Epithelial cell of prostate (primary cell): ENCODE data around the gene UQCRHL.
"Not testable (repeated sequence)": the region's sequence is repeated elsewhere in the genome, so short reads cannot be mapped to it uniquely, and the experiment has no call there.

Experiments used
- DNase-seq: peaks from one replicate; pipeline ENCODE4 v3.0.0-alpha.2; 2011; ENCODE audit warnings: low read depth, low spot score
- H3K27ac ChIP-seq: fragments of 450-650 bp; 2 replicates; pipeline ENCODE4 v1.5.1; 2017; ENCODE audit warnings: mild to moderate bottlenecking

UQCRHL gene

DNA sequence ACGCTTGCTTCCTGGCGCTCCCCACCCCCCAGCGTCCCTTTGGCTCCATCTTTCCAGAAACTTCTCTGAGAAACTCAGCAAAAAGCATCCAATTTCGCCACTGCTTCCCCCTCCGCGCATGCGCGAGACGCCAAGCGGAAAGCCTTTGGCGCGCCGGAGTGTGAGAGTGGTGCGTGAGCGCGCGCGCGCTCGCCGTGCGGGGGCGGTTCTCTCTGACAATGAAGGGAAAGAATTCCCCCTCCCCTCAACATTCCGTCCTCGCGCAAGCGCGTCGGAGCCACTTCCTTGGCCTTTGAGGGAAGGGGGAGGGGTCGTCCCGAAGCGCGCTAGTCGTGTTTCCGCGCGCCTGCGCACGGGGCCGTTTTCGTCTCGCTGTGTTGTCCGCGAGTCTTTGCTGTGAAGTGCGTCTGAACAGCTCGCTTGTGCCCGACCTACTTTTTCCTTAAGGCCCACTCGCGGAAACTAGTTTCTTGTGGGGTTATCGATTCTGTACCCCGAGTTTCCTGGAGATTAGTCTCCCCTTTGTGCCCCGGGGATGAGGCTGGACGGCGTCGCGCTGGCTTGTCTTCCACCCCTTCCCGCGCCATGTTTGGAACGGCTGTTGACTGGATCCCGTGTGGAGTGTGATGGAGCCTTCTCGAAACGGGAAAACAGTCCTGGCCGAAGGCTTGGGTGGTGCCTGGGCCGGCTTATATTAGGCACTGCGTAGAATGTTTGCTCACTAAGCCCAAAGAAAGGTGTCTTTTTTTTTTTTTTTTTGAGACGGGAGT lies 28.5 kb upstream of the UQCRHL start:
- H3K27ac ChIP-seq: peak overlapping the region; percentile 100
- peak; percentile 94 for DNase-seq

- DNase-seq: no peak
Measured at GRCh38 chr1:15835205-15835740, 27.8 kb upstream of the UQCRHL start.

DNA sequence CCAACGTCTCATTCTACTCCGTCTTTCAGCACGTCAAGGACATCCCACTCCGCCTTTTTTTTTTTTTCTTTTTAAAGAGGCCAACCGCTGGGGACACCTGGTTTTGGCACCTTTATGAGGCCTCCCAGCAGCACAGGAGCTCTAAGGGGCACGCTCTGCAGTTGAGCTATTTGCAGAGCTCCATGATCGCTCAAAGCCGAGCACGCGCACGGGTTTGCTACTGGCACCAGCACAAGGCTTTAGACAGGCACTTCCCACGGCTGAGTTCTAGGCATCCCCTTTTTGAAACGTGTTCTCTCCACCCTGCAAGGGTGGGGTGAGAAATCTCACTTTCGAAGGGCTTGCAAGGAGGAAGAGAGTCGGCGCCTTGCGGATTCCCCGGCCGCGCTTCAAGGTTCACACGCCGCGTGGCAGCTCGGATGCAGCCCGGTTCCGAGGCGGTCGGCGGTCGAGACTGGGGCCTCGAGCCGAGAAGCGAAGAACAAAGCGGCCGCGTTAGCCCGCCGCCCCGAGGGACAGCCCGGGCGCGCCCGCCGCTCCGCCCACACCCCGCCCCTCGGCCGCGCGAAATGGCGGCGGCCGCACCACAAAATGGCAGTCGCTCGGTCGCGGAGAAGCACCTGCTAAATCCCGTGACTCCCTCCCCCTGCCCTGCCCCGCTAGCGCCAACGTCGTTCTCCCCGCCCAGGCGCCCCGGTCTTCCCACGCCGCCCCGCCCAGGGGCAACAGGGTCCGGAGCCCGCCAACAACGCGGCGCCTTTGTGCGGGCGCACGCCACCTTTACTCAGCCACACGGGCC lies 27.2 kb upstream of the UQCRHL start:
- H3K27ac ChIP-seq: peak overlapping the region; percentile 100
- DNase-seq: no peak

More at GRCh38 chr1:15835205-15835740, 27.8 kb upstream of the UQCRHL start:
- peak overlapping the region; percentile 100 for H3K27ac ChIP-seq

DNA sequence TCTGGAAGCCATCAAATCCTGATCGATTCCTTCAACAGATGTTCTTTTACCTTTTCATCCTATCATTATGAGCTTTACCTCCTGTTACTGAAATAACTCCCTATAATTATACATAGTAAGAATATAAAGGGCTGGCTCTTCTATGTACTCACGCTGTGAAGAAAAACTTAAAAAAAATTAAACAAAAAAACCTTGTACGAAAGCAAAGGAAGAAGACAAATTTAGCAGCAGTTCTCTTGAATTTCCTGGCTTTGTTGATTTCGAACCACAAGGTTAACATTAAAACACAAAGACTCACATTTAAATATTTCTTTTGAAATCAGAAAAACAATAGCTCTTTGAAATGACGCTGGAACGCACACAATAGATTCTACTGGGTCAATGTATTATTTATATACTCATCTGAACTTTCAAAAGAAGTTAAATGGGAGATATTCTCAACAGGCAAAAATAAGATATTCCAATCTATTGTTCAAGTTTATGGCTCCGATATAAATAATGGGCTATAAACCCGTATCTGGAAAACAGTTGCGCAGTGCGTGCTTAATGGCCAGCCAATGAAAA lies 26.5 kb upstream of the UQCRHL start:
- peak overlapping the region; percentile 100 for H3K27ac ChIP-seq
- DNase-seq: no peak

DNA sequence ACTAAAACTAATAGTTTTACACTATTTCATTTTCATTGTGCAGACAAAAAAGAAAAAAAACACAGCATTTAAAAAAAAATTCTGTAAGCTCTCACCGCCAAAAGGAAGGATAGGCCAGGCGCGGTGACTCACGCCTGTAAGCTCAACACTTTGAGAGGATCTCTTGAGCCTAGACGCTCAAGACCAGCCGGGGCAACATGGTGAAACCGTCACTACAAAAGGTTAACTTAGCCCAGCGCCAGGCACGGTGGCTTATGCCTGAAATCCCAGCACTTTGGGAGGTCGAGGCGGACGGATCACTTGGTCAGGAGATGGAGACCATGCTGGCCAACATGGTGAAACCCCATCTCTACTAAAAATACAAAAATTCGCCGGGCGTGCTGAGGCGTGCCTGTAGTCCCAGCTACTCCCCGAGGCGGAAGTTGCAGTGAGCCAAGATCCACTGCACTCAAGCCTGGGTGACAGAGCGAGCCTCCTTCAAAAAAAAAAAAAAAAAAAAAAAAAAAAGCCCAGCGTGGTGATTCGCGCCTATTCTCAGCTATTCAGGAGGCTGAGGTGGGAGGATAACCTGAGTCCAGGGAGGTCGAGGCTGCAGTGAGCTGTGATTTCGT lies 25.7 kb upstream of the UQCRHL start:
- DNase-seq: no peak
- H3K27ac ChIP-seq: peak overlapping the region; percentile 100

DNA sequence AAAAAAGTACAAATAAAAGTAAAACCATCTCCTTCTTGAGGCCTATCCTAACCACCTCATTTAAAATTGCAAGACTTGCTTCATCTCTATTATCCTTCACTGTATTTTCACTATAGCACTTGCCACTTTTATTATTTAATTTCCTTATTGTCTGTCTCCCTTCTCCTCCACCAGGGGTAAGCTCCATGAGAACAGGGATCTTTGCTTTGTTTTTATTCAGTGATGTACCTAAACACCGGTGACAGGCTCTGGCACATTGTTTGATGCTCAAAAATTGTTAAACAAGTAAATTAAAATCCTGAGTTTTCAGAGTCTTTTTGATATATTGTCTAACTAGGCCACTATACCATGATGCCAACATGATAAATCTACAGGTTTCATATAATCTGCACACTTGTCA lies 22.8 kb upstream of the UQCRHL start:
- H3K27ac ChIP-seq: peak overlapping the region; percentile 100

DNA sequence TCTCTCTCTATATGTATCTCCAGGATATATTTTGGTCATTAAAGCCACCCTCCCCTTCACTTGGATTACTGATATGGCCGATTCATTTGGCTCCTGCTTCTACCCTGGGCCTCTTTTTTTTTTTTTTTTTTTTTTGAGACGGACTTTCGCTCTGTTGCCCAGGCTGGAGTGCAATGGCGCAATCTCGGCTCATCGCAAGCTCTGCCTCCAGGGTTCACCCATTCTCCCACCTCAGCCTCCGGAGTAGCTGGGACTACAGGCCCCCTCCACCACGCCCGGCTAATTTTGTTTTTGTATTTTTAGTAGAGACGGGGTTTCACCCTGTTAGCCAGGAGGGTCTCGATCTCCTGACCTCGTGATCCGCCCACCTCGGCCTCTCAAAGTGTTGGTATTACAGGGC lies 21.5 kb upstream of the UQCRHL start:
- not testable (repeated sequence) for H3K27ac ChIP-seq, DNase-seq

More for the DNA sequence above, 22.8 kb upstream of the UQCRHL start:
- no peak for DNase-seq

DNA sequence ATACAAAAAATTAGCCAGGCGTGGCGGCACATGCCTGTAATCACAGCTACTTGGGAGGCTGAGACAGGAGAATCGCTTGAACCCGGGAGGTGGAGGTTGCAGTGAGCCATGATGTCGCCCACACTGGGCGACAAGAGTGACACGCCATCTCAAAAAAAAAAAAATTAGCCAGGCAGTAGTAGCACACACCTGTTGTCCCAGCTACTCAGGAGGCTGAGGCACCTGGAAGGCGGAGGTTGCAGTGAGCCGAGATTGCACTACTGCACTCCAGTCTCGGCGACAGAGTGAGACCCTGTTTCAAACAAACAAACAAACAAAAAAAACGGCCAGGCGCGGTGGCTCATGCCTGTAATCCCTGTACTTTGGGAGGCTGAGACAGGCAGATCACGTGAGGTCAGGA lies 20.1 kb upstream of the UQCRHL start:
- not testable (repeated sequence) for DNase-seq, H3K27ac ChIP-seq

- H3K27ac ChIP-seq: no peak overlapping the region
- no peak for DNase-seq
Measured at GRCh38 chr1:15826810-15827507, 19.5 kb upstream of the UQCRHL start.

- no peak for DNase-seq
- no peak overlapping the region for H3K27ac ChIP-seq
Measured at GRCh38 chr1:15825800-15826199, 18.4 kb upstream of the UQCRHL start.

GRCh38 chr1:15820478-15820877 lies 13.0 kb upstream of the UQCRHL start:
- DNase-seq: no peak
- no peak overlapping the region for H3K27ac ChIP-seq

- H3K27ac ChIP-seq: peak overlapping the region; percentile 18
- no peak for DNase-seq
Measured at GRCh38 chr1:15816674-15817073, 9.2 kb upstream of the UQCRHL start.

DNA sequence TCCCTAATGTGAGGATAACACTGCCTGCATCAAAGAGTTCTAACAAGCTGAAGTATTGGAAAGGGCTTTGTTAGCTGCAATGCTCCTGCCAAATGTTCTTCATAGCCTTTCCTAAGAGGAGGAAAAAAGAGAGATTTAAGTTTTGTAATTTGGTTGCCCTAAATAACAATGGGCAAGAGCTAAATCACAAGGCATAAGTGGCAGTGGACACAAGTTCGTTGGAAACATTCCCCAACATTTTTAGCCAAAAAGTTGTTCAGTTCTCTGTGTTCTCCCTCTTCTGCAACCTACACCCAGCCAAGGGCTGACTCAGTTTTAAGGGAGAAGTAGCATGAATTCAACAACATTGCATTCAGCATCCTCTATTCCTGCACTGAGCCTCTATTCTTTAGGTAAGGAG lies 2.6 kb upstream of the UQCRHL start:
- no peak for DNase-seq
- H3K27ac ChIP-seq: no peak overlapping the region

DNA sequence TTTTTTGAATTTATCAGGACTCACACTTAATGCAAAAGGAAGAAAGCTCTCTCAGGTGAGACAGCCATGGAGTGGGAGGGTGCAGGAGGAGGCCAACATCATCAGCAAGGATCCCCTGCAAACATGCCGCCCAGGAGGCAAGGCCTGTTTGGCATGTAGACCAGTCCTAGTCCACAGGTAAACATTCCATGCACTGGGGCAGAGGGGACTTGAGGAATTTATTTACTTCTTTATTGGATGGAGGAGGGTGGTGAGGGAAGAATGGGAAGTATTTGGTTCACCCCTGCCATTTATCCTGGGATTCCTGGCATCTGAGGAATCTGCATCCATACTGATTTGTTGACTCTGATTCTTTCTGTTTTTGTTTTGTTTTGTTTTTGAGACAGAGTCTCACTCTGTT lies 1.5 kb upstream of the UQCRHL start:
- DNase-seq: no peak
- H3K27ac ChIP-seq: no peak overlapping the region

DNA sequence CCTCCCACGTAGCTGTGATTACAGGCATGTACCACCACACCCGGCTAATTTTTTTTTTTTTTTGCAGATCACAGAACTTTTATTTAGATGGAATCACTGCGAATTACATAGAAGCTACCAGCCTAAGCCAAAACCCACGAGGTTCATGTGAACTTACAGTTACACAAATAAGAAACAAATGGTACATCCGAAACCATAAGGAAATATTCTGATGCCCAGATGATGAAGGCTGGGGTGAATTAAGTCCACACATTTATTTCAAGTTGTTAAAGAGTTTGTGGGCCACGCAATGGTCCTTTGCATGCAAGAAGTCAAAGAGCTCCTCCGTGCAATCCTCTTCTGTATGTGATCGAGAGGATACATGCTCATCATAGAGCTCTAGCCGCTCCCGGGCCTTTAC lies 328 bp downstream of the UQCRHL start:
- no peak for DNase-seq
- no peak overlapping the region for H3K27ac ChIP-seq

- DNase-seq: no peak
- no peak overlapping the region for H3K27ac ChIP-seq
Measured at GRCh38 chr1:15804060-15804459, 3.4 kb downstream of the UQCRHL start.

GRCh38 chr1:15803380-15803779 lies 4.1 kb downstream of the UQCRHL start:
- no peak overlapping the region for H3K27ac ChIP-seq
- DNase-seq: no peak

- DNase-seq: no peak
- H3K27ac ChIP-seq: no peak overlapping the region
Measured at GRCh38 chr1:15802234-15802965, 5.0 kb downstream of the UQCRHL start.
